Measurements from ENCODE around the gene ATG14.

Gene ATG14

GRCh38 chr14:55448141-55448614, 36.5 kb upstream of the ATG14 start:
- Histone ChIP-seq H3K9ac (ENCODE audit: low read length) (peak overlapping the region; percentile 85), H2BK5ac (ENCODE audit: low read depth, low read length, poor library complexity, severe bottlenecking) (no peak overlapping the region), H3K4ac (ENCODE audit: low read depth in 1 of 2, low read length in 2 of 2) (no peak overlapping the region), H3K27me3 (ENCODE audit: control insufficient read depth in 1 of 2, insufficient read depth in 1 of 2, low read length in 2 of 2) (no peaks in the 10 kb centered on the region), H4K91ac (ENCODE audit: low read length) (no peak overlapping the region), H2BK15ac (ENCODE audit: low read depth, poor library complexity, severe bottlenecking) (peak overlapping the region; percentile 23), H3K27ac (ENCODE audit: low read length, poor library complexity, severe bottlenecking) (peak overlapping the region; percentile 72), H2BK120ac (ENCODE audit: low read depth, low read length) (no peak overlapping the region), H3K18ac (ENCODE audit: low read depth in 1 of 2, low read length in 2 of 2) (no peak overlapping the region), H2AFZ (ENCODE audit: low read depth, low read length) (no peak overlapping the region), H3K4me3 (ENCODE audit: insufficient read depth in 1 of 2, low read depth in 1 of 2, low read length in 2 of 2) (no peak overlapping the region), H3K9me3 (ENCODE audit: control insufficient read depth, low read length) (no peaks in the 10 kb centered on the region), H3K23ac (ENCODE audit: low read length in 2 of 2) (no peak overlapping the region), H3K14ac (ENCODE audit: low read length in 2 of 2) (no peak overlapping the region), H2AK5ac (ENCODE audit: low read length, severe bottlenecking) (peak overlapping the region; percentile 76), H3K4me2 (ENCODE audit: low read length, poor library complexity, severe bottlenecking) (no peak overlapping the region), H3K79me1 (replicated peaks; ENCODE audit: low read length, poor library complexity, severe bottlenecking) (no peaks in the 10 kb centered on the region), H3K4me1 (ENCODE audit: control insufficient read depth, insufficient read depth, low read depth, low read length) (peaks cover 5% of the 10 kb centered on the region), H3K36me3 (ENCODE audit: control insufficient read depth in 1 of 2, insufficient read depth in 2 of 2, low read depth in 1 of 2, low read length in 2 of 2) (no peaks in the 10 kb centered on the region), H4K8ac (ENCODE audit: low read length) (no peak overlapping the region), H2BK12ac (ENCODE audit: low read length in 2 of 2) (peak overlapping the region in 1 of 2 experiments; percentile 31)
- 0% methylated on average over 2 of the region's 3 CpGs for WGBS
- peak; percentile 92 for DNase-seq

GRCh38 chr14:55446833-55447232, 35.2 kb upstream of the ATG14 start:
- Histone ChIP-seq H3K4me3 (ENCODE audit: insufficient read depth in 1 of 2, low read depth in 1 of 2, low read length in 2 of 2) (no peak overlapping the region), H2AFZ (ENCODE audit: low read depth, low read length) (no peak overlapping the region), H3K4me1 (ENCODE audit: control insufficient read depth, insufficient read depth, low read depth, low read length) (peaks cover 5% of the 10 kb centered on the region), H2BK120ac (ENCODE audit: low read depth, low read length) (no peak overlapping the region), H3K23ac (ENCODE audit: low read length in 2 of 2) (no peak overlapping the region), H3K27me3 (ENCODE audit: control insufficient read depth in 1 of 2, insufficient read depth in 1 of 2, low read length in 2 of 2) (no peaks in the 10 kb centered on the region), H3K9me3 (ENCODE audit: control insufficient read depth, low read length) (no peaks in the 10 kb centered on the region), H3K79me1 (replicated peaks; ENCODE audit: low read length, poor library complexity, severe bottlenecking) (no peaks in the 10 kb centered on the region), H4K91ac (ENCODE audit: low read length) (no peak overlapping the region), H2AK5ac (ENCODE audit: low read length, severe bottlenecking) (no peak overlapping the region), H3K4ac (ENCODE audit: low read depth in 1 of 2, low read length in 2 of 2) (no peak overlapping the region), H2BK15ac (ENCODE audit: low read depth, poor library complexity, severe bottlenecking) (no peak overlapping the region), H3K14ac (ENCODE audit: low read length in 2 of 2) (no peak overlapping the region), H3K9ac (ENCODE audit: low read length) (peak overlapping the region; percentile 85), H2BK12ac (ENCODE audit: low read length in 2 of 2) (no peak overlapping the region), H3K4me2 (ENCODE audit: low read length, poor library complexity, severe bottlenecking) (no peak overlapping the region), H2BK5ac (ENCODE audit: low read depth, low read length, poor library complexity, severe bottlenecking) (no peak overlapping the region), H3K36me3 (ENCODE audit: control insufficient read depth in 1 of 2, insufficient read depth in 2 of 2, low read depth in 1 of 2, low read length in 2 of 2) (no peaks in the 10 kb centered on the region), H3K27ac (ENCODE audit: low read length, poor library complexity, severe bottlenecking) (peak overlapping the region; percentile 54), H4K8ac (ENCODE audit: low read length) (no peak overlapping the region), H3K18ac (ENCODE audit: low read depth in 1 of 2, low read length in 2 of 2) (no peak overlapping the region)
- WGBS: 64% methylated on average over 2 of the region's 2 CpGs
- peak; percentile 70 for DNase-seq

GRCh38 chr14:55446127-55446736, 34.6 kb upstream of the ATG14 start:
- Histone ChIP-seq H3K4me1 (ENCODE audit: control insufficient read depth, insufficient read depth, low read depth, low read length) (peaks cover 5% of the 10 kb centered on the region), H2BK15ac (ENCODE audit: low read depth, poor library complexity, severe bottlenecking) (no peak overlapping the region), H3K9ac (ENCODE audit: low read length) (peak overlapping the region; percentile 85), H2AFZ (ENCODE audit: low read depth, low read length) (no peak overlapping the region), H2BK12ac (ENCODE audit: low read length in 2 of 2) (no peak overlapping the region), H3K23ac (ENCODE audit: low read length in 2 of 2) (no peak overlapping the region), H3K27me3 (ENCODE audit: control insufficient read depth in 1 of 2, insufficient read depth in 1 of 2, low read length in 2 of 2) (no peaks in the 10 kb centered on the region), H3K18ac (ENCODE audit: low read depth in 1 of 2, low read length in 2 of 2) (no peak overlapping the region), H4K91ac (ENCODE audit: low read length) (no peak overlapping the region), H3K79me1 (replicated peaks; ENCODE audit: low read length, poor library complexity, severe bottlenecking) (no peaks in the 10 kb centered on the region), H3K9me3 (ENCODE audit: control insufficient read depth, low read length) (no peaks in the 10 kb centered on the region), H2BK5ac (ENCODE audit: low read depth, low read length, poor library complexity, severe bottlenecking) (no peak overlapping the region), H3K4me3 (ENCODE audit: insufficient read depth in 1 of 2, low read depth in 1 of 2, low read length in 2 of 2) (no peak overlapping the region), H3K4ac (ENCODE audit: low read depth in 1 of 2, low read length in 2 of 2) (no peak overlapping the region), H3K36me3 (ENCODE audit: control insufficient read depth in 1 of 2, insufficient read depth in 2 of 2, low read depth in 1 of 2, low read length in 2 of 2) (no peaks in the 10 kb centered on the region), H3K4me2 (ENCODE audit: low read length, poor library complexity, severe bottlenecking) (no peak overlapping the region), H4K8ac (ENCODE audit: low read length) (no peak overlapping the region), H2AK5ac (ENCODE audit: low read length, severe bottlenecking) (no peak overlapping the region), H3K27ac (ENCODE audit: low read length, poor library complexity, severe bottlenecking) (peak overlapping the region; percentile 54), H2BK120ac (ENCODE audit: low read depth, low read length) (no peak overlapping the region), H3K14ac (ENCODE audit: low read length in 2 of 2) (no peak overlapping the region)
- WGBS: 45% methylated on average over 5 of the region's 5 CpGs
- peak; percentile 80 for DNase-seq

- WGBS: 93% methylated on average over 6 of the region's 9 CpGs
- Histone ChIP-seq H3K79me1 (replicated peaks; ENCODE audit: low read length, poor library complexity, severe bottlenecking) (no peaks in the 10 kb centered on the region), H4K91ac (ENCODE audit: low read length) (no peak overlapping the region)
These were observed 29.7 kb upstream of the ATG14 start for GRCh38 chr14:55441286-55441685.

More at GRCh38 chr14:55441286-55441685, 29.7 kb upstream of the ATG14 start:
- no peak overlapping the region for H2AK5ac ChIP-seq (ENCODE audit: low read length, severe bottlenecking)
- no peak overlapping the region for H3K9ac ChIP-seq (ENCODE audit: low read length)
- H3K4me2 ChIP-seq (ENCODE audit: low read length, poor library complexity, severe bottlenecking): no peak overlapping the region
- H3K4me1 ChIP-seq (ENCODE audit: control insufficient read depth, insufficient read depth, low read depth, low read length): no peaks in the 10 kb centered on the region
- DNase-seq: no peak
- no peaks in the 10 kb centered on the region for H3K36me3 ChIP-seq (ENCODE audit: control insufficient read depth in 1 of 2, insufficient read depth in 2 of 2, low read depth in 1 of 2, low read length in 2 of 2)
- H3K4me3 ChIP-seq (ENCODE audit: insufficient read depth in 1 of 2, low read depth in 1 of 2, low read length in 2 of 2): no peak overlapping the region
- no peak overlapping the region for H3K23ac ChIP-seq (ENCODE audit: low read length in 2 of 2)
- H3K27ac ChIP-seq (ENCODE audit: low read length, poor library complexity, severe bottlenecking): no peak overlapping the region
- no peak overlapping the region for H2BK5ac ChIP-seq (ENCODE audit: low read depth, low read length, poor library complexity, severe bottlenecking)
- no peak overlapping the region for H2BK120ac ChIP-seq (ENCODE audit: low read depth, low read length)
- H4K8ac ChIP-seq (ENCODE audit: low read length): no peak overlapping the region
- H2BK15ac ChIP-seq (ENCODE audit: low read depth, poor library complexity, severe bottlenecking): no peak overlapping the region
- H3K9me3 ChIP-seq (ENCODE audit: control insufficient read depth, low read length): no peaks in the 10 kb centered on the region
- H2BK12ac ChIP-seq (ENCODE audit: low read length in 2 of 2): no peak overlapping the region
- peaks cover 0 to 7% of the 10 kb centered on the region in 2 experiments for H3K27me3 ChIP-seq (ENCODE audit: control insufficient read depth in 1 of 2, insufficient read depth in 1 of 2, low read length in 2 of 2)
- no peak overlapping the region for H3K18ac ChIP-seq (ENCODE audit: low read depth in 1 of 2, low read length in 2 of 2)
- no peak overlapping the region for H2AFZ ChIP-seq (ENCODE audit: low read depth, low read length)
- H3K4ac ChIP-seq (ENCODE audit: low read depth in 1 of 2, low read length in 2 of 2): no peak overlapping the region
- H3K14ac ChIP-seq (ENCODE audit: low read length in 2 of 2): no peak overlapping the region
